ENCODE results near the gene VWCE.
"Not testable (repeated sequence)": the region's sequence is repeated elsewhere in the genome, so short reads cannot be mapped to it uniquely, and the experiment has no call there.

The VWCE gene

DNA sequence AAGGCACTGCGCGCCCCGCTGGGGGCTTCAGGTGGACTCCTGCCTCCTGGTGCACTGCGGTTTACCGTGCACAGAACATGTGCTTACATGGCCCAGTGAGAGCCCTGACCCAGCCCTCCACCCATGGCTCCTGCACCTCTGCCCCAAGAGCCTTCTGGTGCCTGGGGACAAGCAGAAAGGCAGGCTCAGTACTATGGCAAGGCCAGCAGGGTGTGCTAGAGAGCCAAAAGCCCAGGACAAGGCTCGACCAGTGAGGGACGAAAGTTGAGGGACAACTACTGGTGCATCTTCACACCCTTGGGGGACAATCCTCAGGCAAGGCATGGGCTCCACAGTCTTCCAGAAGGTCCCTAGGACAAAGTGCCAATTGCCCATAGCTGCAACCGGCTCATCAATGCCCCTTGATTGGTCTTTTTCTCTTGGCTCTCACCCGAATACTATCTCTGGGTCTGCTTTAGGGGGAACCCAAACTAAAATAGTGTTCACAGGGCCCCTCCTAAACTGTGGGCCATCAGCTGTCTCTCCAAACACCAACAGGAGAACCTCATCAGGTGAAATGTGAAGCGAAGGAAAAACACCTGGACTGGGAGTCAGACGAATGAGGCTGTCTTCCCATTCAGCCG is 40.6 kb downstream of the VWCE start (continued):
- TF ChIP-seq, protein P1, sequence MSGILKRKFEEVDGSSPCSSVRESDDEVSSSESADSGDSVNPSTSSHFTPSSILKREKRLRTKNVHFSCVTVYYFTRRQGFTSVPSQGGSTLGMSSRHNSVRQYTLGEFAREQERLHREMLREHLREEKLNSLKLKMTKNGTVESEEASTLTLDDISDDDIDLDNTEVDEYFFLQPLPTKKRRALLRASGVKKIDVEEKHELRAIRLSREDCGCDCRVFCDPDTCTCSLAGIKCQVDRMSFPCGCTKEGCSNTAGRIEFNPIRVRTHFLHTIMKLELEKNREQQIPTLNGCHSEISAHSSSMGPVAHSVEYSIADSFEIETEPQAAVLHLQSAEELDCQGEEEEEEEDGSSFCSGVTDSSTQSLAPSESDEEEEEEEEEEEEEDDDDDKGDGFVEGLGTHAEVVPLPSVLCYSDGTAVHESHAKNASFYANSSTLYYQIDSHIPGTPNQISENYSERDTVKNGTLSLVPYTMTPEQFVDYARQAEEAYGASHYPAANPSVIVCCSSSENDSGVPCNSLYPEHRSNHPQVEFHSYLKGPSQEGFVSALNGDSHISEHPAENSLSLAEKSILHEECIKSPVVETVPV (CRISPR knock-in tag; IDR thresholded peaks at IDR 0.05) = no peak
- no peak for TF ChIP-seq ZNF8 (CRISPR knock-in tag; IDR thresholded peaks at IDR 0.05)
- TF ChIP-seq, protein P2, sequence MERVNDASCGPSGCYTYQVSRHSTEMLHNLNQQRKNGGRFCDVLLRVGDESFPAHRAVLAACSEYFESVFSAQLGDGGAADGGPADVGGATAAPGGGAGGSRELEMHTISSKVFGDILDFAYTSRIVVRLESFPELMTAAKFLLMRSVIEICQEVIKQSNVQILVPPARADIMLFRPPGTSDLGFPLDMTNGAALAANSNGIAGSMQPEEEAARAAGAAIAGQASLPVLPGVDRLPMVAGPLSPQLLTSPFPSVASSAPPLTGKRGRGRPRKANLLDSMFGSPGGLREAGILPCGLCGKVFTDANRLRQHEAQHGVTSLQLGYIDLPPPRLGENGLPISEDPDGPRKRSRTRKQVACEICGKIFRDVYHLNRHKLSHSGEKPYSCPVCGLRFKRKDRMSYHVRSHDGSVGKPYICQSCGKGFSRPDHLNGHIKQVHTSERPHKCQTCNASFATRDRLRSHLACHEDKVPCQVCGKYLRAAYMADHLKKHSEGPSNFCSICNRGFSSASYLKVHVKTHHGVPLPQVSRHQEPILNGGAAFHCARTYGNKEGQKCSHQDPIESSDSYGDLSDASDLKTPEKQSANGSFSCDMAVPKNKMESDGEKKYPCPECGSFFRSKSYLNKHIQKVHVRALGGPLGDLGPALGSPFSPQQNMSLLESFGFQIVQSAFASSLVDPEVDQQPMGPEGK (CRISPR knock-in tag; IDR thresholded peaks at IDR 0.05; ENCODE audit: borderline replicate concordance) = no peak
- TF ChIP-seq GLIS3 (CRISPR knock-in tag; IDR thresholded peaks at IDR 0.05) = no peak
- TF ChIP-seq ZFP30 (CRISPR knock-in tag; IDR thresholded peaks at IDR 0.05) = no peak
- TF ChIP-seq CSDC2 (CRISPR knock-in tag; IDR thresholded peaks at IDR 0.05) = no peak

DNA sequence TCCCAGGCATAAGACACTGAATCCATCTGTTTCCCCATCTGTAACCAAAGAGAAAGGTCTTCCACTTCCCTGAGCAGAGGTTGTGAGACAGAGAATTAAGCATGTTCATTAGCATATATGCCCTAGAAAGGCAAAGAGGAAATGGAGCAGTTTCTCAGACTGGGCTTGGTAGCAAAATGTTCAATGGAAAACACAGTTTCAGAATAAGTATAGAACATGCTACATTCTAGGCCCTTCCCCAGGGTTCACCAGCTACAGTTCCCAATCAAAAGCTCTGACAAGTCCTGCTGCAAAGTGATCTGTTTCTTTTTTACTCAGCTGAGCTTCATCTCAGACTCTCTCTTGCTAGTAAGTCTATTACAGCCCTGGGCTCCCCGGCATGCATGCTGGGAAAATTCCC is 42.8 kb downstream of the VWCE start:
- ATAC-seq = not testable (repeated sequence)

DNA sequence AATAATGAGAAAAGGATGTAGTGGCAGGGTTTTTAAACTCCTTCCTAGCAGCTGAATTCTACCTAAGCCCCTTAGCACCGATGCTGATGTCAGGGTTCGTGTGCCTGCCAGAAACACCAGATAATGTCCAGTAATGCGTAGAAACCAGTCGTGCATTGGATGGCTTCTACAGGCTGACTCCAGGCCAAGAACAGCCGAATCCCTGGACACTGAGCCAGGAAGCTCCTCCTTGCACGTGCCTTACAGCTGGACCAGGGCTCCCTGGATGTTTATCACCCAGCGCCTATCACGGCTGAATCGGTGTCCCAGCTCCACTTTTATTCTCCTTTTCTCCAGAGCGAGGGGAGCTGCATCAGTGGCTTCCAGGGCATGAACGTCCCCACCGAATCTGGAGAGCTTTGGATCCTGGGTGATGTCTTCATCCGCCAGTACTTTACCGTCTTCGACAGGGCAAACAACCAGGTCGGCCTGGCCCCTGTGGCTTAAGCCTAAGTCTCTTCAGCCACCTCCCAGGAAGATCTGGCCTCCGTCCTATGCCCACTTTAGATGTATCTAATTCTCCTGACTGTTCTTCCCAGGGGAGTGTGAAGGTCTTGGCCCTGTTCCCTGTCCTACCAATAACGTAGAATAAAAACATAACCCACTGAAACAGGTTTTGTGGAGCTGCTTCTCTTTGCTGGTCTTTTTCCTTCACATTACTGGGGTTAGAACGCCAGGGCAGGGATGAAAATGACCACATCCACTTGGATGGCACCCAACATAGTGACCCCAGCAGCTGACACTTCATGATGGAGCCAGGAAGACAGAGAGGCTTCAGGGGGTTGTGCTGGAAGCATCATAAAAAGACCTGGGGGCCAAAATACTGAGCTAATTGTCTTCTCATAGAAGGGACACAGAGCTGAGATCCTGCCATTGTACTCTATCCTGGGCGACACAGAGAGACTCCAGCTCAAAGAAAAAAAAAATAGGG is 44.0 kb downstream of the VWCE start:
- peak; percentile 34; the same call in 1 of the 3 replicates for ATAC-seq
- TF ChIP-seq TCF4 (CRISPR knock-in tag; IDR thresholded peaks at IDR 0.05; ENCODE audit: borderline replicate concordance) = peak; percentile 71; the same call in 1 of the 2 replicates

DNA sequence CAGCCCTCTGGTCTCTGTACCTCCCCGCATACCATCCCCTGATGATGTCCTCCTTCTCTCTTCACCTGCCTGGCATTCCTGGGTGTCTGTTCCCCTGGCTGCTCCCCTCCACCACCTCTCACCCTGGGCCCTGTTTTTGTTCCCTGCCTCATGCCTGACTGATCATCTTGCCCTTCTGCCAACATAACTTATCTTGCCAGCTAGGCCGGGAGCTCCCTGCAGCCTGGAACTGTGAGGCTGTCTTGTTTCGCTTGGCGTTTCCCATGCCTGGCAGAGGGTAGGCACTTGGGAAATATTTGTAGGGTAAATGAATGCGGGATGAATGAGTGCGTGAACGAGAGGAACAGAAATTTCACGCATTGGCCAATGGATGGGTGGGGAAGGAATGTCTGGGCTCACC is 45.9 kb downstream of the VWCE start:
- not testable (repeated sequence) for ATAC-seq

DNA sequence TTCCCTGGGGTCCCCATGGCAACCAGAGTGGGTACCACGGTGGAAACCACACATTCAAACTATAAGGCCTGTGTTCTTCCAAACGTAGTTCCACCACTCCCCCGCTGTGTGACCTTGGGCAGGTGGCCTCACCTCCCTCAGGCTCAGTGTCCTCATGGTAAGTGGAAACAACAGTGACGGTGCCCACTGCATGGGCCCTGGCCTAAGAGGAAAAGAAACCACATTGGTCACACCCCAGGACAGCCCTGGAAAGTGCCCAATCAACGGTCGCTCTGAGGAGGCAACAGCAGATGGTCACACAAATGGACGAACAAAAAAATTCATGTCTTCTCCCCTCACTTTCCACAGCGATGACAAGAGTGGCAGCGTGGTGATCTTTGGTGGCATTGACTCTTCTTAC is 47.0 kb downstream of the VWCE start:
- ATAC-seq = not testable (repeated sequence)

DNA sequence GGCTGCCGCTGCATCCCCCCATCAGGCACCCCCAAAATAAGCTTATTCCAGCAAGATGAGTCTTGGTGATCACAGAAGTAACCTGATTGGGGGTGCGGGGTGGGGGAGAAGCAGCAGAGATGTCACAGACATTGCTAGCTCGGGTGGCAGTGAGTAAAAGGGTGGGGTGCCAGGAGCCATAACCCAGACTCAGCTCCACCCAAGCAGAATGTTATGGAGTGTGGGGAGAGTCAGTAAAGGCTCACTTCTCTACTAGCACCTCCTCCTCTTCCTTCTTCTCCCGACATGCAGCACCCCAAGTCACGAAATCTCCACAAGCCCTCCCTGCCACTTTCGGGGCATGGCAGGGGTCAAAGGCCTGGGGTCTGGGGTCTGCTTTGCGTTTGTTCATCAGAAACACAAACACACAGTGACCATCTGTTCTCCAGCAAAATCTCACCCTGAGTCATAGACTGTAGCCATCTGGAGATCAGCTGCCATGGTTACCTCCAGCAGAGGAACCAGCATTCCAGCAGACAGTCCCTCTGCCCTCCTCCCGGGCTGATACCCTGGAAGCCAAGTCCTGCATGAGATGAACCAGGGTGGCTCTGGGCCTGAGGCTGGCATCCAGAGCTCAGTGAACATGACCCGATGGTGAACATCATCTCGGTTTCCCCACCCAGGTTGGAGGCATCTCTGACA is 49.7 kb downstream of the VWCE start:
- peak; percentile 75 for ATAC-seq

DNA sequence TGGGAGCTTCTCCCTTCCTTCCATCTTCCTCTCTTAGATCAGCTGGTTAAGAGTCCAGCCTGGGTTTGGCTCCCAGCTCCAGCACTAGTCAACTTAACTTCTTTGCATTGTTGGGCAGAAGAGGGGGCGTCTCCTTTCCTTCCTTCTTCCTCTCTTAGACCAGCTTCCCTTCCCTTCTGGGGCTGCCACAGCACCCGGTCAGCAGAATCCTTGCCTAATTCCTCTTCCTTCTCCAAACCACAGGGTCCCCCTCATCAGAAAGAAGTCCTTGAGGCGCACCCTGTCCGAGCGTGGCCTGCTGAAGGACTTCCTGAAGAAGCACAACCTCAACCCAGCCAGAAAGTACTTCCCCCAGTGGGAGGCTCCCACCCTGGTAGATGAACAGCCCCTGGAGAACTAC is 53.6 kb downstream of the VWCE start:
- not testable (repeated sequence) for ATAC-seq

DNA sequence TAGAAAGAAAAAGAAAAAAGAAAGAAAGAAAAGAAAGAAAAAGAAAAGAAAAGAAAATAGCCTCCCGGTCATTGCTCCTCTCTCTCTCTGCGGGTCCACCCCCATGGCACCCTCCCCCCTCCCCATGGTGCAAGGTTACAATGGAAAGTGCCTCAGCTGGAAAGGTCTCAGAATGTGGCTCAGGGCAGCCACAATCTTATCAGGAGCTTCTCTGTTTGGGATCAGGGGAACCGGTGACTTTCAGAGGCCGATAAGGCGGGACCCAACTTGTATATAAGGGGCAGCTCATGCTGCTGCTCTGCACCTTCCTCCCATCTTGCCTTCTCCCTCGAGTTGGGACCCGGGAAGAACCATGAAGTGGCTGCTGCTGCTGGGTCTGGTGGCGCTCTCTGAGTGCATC is 54.2 kb downstream of the VWCE start, which contains the start of gene PGA5:
Gene PGA5, plus strand, starts transcription at position 301 of the 400 bp plus-strand sequence. Its CDS starts 52 bp downstream, at position 353.
- ATAC-seq = not testable (repeated sequence)

DNA sequence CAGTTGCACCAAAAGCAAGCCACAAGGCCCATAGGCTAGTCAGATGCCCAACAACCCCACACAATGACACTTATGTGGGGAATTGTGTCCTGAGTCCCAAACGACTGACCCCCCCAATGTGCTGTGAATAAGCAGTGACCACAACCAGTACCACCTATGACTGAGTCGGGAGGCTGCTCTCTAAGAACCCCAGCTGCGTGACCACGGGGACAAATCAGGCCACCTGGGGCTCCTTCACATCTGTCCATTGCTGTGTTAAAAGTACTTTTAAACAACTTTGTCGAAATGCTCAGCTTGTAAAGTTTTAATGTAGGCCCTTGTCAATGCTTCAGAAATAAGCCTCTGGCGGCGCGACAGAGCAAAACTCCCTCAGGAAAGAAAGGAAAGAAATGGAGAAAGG is 54.8 kb downstream of the VWCE start:
- ATAC-seq = not testable (repeated sequence)

DNA sequence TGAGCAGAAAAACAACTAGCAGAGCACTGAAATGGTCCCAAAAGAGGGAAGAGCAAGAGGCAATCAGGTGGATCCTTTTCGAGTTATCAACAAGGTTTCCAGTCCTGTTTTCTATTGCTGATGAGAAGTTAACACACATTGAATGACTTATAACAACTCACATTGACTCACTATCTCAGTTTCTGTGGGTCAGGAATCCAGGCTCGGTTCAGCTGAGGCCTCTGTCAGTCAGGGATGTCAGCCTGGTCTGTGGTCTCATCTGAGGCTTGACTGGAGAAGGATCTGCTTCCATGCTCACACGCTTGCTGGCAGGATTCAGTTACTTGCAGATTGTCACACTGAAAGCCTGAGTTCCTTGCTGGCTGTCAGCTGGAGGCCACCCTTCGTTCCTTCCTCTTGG is 58.0 kb downstream of the VWCE start:
- not testable (repeated sequence) for ATAC-seq

DNA sequence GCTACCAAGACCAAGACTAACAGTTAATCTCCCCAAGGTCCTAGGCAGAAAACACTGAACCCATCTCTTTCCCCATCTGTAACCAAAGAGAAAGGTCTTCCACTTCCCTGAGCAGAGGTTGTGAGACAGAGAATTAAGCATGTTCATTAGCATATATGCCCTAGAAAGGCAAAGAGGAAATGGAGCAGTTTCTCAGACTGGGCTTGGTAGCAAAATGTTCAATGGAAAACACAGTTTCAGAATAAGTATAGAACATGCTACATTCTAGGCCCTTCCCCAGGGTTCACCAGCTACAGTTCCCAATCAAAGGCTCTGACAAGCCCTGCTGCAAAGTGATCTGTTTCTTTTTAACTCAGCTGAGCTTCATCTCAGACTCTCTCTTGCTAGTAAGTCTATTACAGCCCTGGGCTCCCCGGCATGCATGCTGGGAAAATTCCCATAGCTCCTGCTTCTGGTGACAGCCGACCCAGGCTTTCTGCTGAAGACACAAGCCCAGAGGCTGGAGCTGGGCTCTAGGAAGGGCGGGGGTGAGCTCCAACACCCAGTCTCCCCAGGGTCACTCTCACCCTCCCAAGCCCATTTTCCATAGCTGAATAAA is 62.5 kb downstream of the VWCE start:
- ATAC-seq = not testable (repeated sequence)

DNA sequence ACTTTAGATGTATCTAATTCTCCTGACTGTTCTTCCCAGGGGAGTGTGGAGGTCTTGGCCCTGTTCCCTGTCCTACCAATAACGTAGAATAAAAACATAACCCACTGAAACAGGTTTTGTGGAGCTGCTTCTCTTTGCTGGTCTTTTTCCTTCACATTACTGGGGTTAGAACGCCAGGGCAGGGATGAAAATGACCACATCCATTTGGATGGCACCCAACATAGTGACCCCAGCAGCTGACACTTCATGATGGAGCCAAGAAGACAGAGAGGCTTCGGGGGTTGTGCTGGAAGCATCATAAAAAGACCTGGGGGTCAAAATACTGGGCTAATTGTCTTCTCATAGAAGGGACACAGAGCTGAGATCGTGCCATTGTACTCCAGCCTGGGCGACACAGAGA is 63.5 kb downstream of the VWCE start:
- ATAC-seq = not testable (repeated sequence)

DNA sequence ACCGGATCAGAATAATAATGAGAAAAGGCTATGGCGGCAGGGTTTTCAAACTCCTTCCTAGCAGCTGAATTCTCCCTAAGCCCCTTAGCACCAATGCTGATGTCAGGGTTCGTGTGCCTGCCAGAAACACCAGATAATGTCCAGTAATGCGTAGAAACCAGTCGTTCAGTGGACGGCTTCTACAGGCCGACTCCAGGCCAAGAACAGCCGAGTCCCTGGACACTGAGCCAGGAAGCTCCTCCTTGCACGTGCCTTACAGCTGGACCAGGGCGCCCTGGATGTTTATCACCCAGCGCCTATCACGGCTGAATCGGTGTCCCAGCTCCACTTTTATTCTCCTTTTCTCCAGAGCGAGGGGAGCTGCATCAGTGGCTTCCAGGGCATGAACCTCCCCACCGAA is 64.1 kb downstream of the VWCE start:
- not testable (repeated sequence) for ATAC-seq

DNA sequence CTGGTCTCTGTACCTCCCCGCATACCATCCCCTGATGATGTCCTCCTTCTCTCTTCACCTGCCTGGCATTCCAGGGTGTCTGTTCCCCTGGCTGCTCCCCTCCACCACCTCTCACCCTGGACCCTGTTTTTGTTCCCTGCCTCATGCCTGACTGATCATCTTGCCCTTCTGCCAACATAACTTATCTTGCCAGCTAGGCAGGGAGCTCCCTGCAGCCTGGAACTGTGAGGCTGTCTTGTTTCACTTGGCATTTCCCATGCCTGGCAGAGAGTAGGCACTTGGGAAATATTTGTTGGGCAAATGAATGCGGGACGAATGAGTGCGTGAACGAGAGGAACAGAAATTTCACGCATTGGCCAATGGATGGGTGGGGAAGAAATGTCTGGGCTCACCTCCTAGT is 65.7 kb downstream of the VWCE start:
- ATAC-seq = not testable (repeated sequence)

DNA sequence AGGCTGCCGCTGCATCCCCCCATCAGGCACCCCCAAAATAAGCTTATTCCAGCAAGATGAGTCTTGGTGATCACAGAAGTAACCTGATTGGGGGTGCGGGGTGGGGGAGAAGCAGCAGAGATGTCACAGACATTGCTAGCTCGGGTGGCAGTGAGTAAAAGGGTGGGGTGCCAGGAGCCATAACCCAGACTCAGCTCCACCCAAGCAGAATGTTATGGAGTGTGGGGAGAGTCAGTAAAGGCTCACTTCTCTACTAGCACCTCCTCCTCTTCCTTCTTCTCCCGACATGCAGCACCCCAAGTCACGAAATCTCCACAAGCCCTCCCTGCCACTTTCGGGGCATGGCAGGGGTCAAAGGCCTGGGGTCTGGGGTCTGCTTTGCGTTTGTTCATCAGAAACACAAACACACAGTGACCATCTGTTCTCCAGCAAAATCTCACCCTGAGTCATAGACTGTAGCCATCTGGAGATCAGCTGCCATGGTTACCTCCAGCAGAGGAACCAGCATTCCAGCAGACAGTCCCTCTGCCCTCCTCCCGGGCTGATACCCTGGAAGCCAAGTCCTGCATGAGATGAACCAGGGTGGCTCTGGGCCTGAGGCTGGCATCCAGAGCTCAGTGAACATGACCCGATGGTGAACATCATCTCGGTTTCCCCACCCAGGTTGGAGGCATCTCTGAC is 68.5 kb downstream of the VWCE start:
- peak; percentile 79 for ATAC-seq

DNA sequence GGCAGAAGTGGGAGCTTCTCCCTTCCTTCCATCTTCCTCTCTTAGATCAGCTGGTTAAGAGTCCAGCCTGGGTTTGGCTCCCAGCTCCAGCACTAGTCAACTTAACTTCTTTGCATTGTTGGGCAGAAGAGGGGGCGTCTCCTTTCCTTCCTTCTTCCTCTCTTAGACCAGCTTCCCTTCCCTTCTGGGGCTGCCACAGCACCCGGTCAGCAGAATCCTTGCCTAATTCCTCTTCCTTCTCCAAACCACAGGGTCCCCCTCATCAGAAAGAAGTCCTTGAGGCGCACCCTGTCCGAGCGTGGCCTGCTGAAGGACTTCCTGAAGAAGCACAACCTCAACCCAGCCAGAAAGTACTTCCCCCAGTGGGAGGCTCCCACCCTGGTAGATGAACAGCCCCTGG is 72.4 kb downstream of the VWCE start:
- not testable (repeated sequence) for ATAC-seq

DNA sequence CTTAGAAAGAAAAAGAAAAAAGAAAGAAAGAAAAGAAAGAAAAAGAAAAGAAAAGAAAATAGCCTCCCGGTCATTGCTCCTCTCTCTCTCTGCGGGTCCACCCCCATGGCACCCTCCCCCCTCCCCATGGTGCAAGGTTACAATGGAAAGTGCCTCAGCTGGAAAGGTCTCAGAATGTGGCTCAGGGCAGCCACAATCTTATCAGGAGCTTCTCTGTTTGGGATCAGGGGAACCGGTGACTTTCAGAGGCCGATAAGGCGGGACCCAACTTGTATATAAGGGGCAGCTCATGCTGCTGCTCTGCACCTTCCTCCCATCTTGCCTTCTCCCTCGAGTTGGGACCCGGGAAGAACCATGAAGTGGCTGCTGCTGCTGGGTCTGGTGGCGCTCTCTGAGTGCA is 73.1 kb downstream of the VWCE start, which contains the start of gene PGA4:
Gene PGA4, plus strand, starts transcription at position 301 of the 400 bp plus-strand sequence. Its CDS starts 54 bp downstream, at position 355.
- not testable (repeated sequence) for ATAC-seq
